ENCODE measurements around the gene FRMD8. TPM values are rescaled to one million over a fixed set of nuclear protein-coding genes. Genes with fewer than 3 reads are reported as not detected.

Gene FRMD8
- total RNA-seq, 2 donors from 2014 or later = 39.7 to 53.4 TPM

DNA sequence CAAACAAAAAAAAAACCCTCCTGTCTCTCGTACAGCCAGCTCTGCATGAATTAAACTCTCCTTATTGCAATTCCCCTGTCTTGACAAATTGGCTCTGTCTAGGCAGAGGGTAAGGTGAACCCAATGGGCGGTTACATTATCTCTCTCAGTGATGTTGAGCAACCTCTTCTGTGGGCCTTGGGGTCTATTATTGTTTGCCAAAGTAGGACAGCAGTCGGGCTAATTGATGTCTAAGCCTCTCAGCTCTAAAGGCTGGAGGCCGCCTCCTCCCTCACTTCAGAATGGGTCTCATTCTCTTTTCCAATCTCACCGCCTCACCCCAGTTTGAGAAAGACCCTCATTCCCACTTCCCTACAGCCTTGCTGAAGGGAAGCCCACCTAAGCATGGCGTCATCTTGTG, 2.7 kb upstream of the FRMD8 start:
- no peak for DNase-seq (ENCODE audit: low spot score in 2 of 2)
- Mint-ChIP-seq H3K9me3 (no peaks in the 10 kb centered on the region), H3K27ac (peak overlapping the region; percentile 99), H3K36me3 (peaks cover 12 to 16% of the 10 kb centered on the region in 2 donors)
- ATAC-seq = no peak

DNA sequence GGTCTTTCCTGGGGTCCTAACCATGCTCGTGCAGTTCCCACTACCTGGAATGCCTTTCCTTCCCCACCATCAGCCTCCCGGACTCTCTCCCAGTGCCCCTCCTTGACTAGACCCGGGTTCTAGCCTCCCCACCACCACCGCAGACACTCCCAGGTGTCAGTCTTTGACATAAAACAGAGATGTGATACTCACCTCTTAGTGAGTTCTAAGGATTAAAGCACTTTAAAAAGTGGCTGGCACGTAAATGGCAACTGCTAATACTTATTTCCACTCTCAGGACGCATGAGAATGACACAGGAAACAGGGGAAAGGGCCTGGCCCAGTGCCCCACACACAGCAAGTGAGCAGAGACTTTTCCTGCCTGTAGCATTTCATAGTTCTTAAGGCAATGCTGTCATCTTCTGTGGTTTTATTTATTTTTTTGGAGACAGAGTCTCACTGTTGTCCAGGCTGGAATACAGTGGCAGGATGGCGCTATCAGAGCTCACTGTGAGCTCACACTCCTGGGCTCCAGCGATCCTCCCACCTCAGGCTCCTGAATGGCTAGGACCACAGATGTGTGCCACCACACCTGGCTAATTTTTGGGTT, 2.0 kb upstream of the FRMD8 start:
- no peak for ATAC-seq
- peak overlapping the region; percentile 99 for H3K27ac Mint-ChIP-seq
- no peaks in the 10 kb centered on the region for H3K9me3 Mint-ChIP-seq
- no peak for DNase-seq (ENCODE audit: low spot score in 2 of 2)
- peaks cover 17 to 21% of the 10 kb centered on the region in 2 donors for H3K36me3 Mint-ChIP-seq

DNA sequence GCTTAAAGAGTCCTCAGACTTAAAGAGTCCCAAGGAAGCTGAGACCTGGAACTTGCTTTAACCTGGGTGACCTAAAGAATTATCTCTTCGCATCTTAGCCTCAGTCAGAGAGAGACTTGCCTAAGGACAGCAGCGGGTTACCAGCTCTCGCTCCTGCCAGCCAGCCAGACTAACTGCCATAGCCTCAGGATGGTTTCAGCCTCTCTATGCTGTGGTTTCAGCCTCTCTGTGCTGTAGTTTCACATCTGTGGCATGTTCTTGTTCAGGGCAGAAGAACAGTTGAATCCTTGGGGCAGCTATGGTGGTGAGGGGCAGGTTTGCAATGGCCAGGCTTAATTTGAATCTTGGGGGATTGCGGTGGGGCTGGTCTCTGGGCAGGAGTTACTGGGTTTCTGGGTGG, 2.3 kb downstream of the FRMD8 start:
- ATAC-seq = no peak
- Mint-ChIP-seq H3K27ac (peak overlapping the region; percentile 66 to 75), H3K36me3 (peaks cover 17 to 21% of the 10 kb centered on the region in 2 donors), H3K9me3 (no peaks in the 10 kb centered on the region)
- no peak for DNase-seq (ENCODE audit: low spot score in 2 of 2)

- H3K9me3 Mint-ChIP-seq = no peaks in the 10 kb centered on the region
- H3K27ac Mint-ChIP-seq = peak overlapping the region; percentile 66 to 75
- peaks cover 17 to 21% of the 10 kb centered on the region in 2 donors for H3K36me3 Mint-ChIP-seq
- ATAC-seq (no peak), DNase-seq (ENCODE audit: low spot score in 2 of 2) (no peak)
Observed at GRCh38 chr11:65389294-65389980, 3.0 kb downstream of the FRMD8 start.

- ATAC-seq (no peak), DNase-seq (ENCODE audit: low spot score in 2 of 2) (no peak)
- Mint-ChIP-seq H3K36me3 (peaks cover 17 to 21% of the 10 kb centered on the region in 2 donors), H3K27ac (peak overlapping the region in 1 of 2 donors; percentile 85), H3K9me3 (no peaks in the 10 kb centered on the region)
Observed at GRCh38 chr11:65390099-65390941, 3.9 kb downstream of the FRMD8 start.

GRCh38 chr11:65390996-65391395, 4.6 kb downstream of the FRMD8 start:
- Mint-ChIP-seq H3K27ac (peak overlapping the region in 1 of 2 donors; percentile 85), H3K36me3 (peaks cover 17 to 21% of the 10 kb centered on the region in 2 donors), H3K9me3 (no peaks in the 10 kb centered on the region)
- ATAC-seq (no peak), DNase-seq (ENCODE audit: low spot score in 2 of 2) (no peak)

DNA sequence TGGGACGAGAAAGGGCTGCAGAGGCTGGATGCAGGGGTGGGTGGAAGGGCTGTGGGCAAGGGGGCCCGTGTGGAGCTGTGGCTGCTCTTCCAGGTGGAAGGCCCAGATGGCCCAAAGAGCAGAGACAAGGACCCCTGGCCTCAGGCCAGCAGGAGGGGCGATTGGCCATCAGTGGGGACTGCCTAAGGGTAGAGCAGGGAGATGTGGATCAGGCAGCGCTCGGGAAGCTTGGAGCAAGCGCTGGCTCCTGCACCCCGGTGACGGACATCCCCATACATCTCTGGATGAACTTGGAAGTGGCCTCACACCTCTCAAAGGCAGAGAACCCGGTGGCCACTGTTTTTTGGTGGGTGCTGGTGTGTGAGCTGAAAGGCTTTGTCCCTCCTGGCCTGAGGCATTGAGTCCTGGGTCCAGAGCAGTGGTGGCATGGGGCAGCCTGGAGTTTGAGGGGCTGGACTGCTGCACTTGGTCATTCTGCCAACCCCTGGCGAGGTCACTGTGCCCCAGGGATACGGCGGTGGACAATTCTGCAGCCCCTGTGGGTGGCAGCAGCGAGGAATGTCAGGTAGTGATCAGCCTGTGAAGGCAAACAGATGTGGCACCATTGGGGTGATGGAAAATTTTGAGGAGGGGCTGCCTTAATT, 5.9 kb downstream of the FRMD8 start:
- Mint-ChIP-seq H3K36me3 (peaks cover 14 to 15% of the 10 kb centered on the region in 2 donors), H3K9me3 (no peaks in the 10 kb centered on the region), H3K27ac (peak overlapping the region; percentile 36 to 74)
- DNase-seq (ENCODE audit: low spot score in 2 of 2) = no peak
- no peak for ATAC-seq

DNA sequence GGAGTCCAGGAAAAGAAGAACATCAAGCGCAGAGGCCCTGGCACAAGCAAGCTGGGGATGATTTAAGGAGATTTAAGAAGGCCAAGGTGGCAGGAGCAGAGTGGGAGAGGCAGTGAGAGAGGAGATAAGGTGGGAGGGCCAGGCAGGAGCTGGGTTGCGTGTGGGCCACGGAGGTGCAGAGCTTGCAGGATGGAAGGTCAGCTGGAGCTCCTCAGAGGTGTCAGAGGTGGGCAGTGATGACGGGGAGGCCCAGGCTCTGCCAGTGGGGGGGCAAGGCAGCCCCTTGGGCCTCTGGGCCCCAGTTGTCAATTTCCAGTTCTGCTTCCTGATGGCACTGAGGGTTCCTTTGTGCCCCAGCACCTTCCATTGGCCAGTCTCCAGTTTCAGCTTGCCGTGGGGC, 6.5 kb downstream of the FRMD8 start:
- DNase-seq (ENCODE audit: low spot score in 2 of 2) = no peak
- no peak for ATAC-seq
- Mint-ChIP-seq H3K9me3 (no peaks in the 10 kb centered on the region), H3K36me3 (peaks cover 13 to 17% of the 10 kb centered on the region in 2 donors), H3K27ac (peak overlapping the region in 1 of 2 donors; percentile 74)

DNA sequence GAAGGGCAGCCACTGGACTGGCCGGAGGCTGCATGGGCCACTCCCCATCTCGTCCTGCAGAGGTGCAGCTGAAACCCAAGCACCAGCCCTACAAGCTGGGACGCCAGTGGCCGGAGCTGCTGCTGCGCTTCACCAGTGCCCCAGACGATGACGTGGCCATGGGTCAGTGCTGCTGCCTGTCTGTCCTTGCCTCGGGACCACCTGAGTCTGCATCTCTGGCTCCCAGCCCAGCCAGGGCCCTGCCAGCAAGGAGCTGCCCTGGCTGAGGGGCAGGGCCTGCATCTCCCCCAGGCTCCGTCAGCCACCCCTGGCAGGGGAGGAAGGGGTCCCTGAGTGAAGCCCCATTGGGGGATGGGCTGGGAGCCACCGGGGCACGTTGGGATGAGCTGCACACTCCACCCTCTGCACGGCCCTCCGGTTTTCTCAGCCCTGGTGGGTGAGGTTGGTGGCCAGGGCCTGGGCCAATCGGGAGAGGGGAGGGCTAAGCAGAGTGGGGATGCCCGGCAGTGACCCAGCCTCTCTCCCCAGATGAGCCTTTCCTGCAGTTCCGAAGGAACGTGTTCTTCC, 7.2 kb downstream of the FRMD8 start:
- DNase-seq (ENCODE audit: low spot score in 2 of 2) (no peak), ATAC-seq (no peak)
- Mint-ChIP-seq H3K36me3 (peaks cover 12 to 17% of the 10 kb centered on the region in 2 donors), H3K9me3 (no peaks in the 10 kb centered on the region), H3K27ac (no peak overlapping the region)

DNA sequence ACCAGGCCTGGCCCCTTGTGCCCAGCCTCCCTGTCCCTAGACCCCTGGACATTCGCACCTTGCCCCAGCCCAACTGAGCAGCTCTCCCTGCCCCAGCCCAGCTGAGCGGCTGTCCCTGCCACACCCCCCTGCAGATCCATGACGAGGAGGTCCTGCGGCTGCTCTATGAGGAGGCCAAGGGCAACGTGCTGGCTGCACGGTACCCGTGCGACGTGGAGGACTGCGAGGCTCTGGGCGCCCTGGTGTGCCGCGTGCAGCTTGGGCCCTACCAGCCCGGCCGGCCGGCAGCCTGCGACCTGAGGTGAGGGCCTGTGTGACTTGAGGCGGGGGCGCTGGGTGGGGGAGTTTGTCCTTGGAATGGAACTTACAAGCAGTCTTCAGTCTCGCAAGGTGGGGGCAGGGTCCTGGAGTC, 7.7 kb downstream of the FRMD8 start:
- H3K36me3 Mint-ChIP-seq = peaks cover 7 to 12% of the 10 kb centered on the region in 2 donors
- H3K9me3 Mint-ChIP-seq = no peaks in the 10 kb centered on the region
- ATAC-seq = no peak
- H3K27ac Mint-ChIP-seq = no peak overlapping the region
- DNase-seq (ENCODE audit: low spot score in 2 of 2) = no peak

GRCh38 chr11:65395961-65396530, 9.6 kb downstream of the FRMD8 start:
- no peak for DNase-seq (ENCODE audit: low spot score in 2 of 2)

GRCh38 chr11:65396769-65397745, 10.6 kb downstream of the FRMD8 start:
- Mint-ChIP-seq H3K9me3 (no peaks in the 10 kb centered on the region), H3K36me3 (peaks cover 6 to 11% of the 10 kb centered on the region in 2 donors), H3K27ac (peak overlapping the region in 1 of 2 donors; percentile 15)
- no peak for ATAC-seq
- DNase-seq (ENCODE audit: low spot score in 2 of 2) = no peak

More at GRCh38 chr11:65395961-65396530, 9.6 kb downstream of the FRMD8 start:
- H3K36me3 Mint-ChIP-seq = peaks cover 6 to 11% of the 10 kb centered on the region in 2 donors
- ATAC-seq = no peak
- no peaks in the 10 kb centered on the region for H3K9me3 Mint-ChIP-seq
- H3K27ac Mint-ChIP-seq = no peak overlapping the region

- H3K36me3 Mint-ChIP-seq = peaks cover 6 to 11% of the 10 kb centered on the region in 2 donors
- H3K27ac Mint-ChIP-seq = peak overlapping the region in 1 of 2 donors; percentile 88
- DNase-seq (ENCODE audit: low spot score in 2 of 2) (no peak), ATAC-seq (no peak)
- no peaks in the 10 kb centered on the region for H3K9me3 Mint-ChIP-seq
Observed at GRCh38 chr11:65398362-65398910, 12.0 kb downstream of the FRMD8 start.

DNA sequence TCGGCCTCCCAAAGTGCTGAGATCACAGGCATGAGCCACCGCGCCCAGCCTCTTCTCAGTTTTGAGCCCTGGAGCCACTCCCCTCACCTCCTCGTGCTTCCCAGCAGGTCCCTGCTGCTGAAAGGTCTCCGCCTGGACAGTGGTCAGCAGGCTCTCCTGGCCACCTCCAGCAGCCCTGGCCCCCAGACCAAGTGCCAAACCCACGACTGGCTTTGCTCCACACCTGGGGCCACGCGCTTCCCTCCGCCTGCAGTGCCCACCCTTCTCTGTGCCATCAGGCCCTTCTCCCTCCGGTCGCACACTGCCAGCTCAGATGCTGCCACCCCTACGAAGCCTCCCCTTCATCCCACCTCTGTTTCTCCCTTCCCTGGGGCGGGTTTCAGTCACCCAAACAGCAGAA, 12.8 kb downstream of the FRMD8 start:
- Mint-ChIP-seq H3K36me3 (peaks cover 6 to 11% of the 10 kb centered on the region in 2 donors), H3K27ac (no peak overlapping the region), H3K9me3 (no peaks in the 10 kb centered on the region)
- DNase-seq (ENCODE audit: low spot score in 2 of 2) (no peak), ATAC-seq (no peak)

GRCh38 chr11:65399845-65400244, 13.4 kb downstream of the FRMD8 start:
- DNase-seq (ENCODE audit: low spot score in 2 of 2) = no peak
- ATAC-seq = no peak
- no peaks in the 10 kb centered on the region for H3K9me3 Mint-ChIP-seq
- peaks cover 6 to 11% of the 10 kb centered on the region in 2 donors for H3K36me3 Mint-ChIP-seq
- no peak overlapping the region for H3K27ac Mint-ChIP-seq

Measured in activated naive CD4-positive, alpha-beta T cell treated with anti-CD3 and anti-CD28 coated beads, Interleukin-2, amount 50 U/mL, for 72 hours (primary cell).